Measurements from ENCODE around the gene MYOM1. TPM values are rescaled to one million over a fixed set of nuclear protein-coding genes. Genes with fewer than 3 reads are reported as not detected.

Gene MYOM1
- total RNA-seq, 2 experiments from 2014 or later, result 1.0 to 1.3 TPM

DNA sequence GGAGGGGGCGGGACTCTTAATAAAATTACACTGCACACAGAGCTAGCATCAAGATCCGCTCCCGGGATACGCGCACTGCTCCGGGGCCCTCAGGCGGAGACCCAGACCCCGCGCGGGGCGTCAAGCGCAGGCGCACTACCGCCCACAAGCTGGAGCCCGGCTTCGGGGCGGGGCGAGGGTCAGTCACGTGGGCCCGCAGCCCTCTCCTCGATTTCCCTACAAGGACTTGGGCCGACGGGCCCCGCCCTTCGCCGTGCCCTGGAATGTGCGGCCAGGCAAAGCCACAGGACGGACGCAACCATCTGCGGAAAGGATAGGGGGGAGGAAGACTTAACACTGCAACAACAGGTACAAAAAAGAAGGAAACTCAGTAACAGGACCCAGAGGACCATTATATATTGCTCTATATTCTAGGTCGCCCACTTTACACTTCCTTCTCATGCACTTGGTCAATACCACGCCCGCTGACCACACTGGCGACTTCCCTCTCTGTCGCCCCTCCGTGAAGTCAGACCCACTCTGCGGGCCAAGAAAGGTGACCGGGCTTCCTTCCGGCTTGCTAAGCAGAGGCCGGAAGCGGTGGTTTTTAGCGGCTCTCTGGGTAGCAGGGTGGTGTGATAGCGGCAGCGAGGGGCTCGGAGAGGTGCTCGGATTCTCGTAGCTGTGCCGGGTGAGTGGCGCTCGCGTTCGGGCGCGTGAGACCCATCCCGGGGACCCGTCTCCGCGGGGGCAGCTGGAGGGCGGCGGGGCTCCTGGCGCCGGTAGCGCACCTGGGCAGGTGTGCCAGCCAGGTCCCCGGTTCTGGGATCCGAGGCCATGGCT, 27.7 kb upstream of the MYOM1 start, which contains the start of gene MYL12A:
TSS of gene MYL12A (plus strand) at position 562 of the 822 bp plus-strand sequence. CDS start 5,447 bp downstream, outside the sequence.
- H3K9me3 Mint-ChIP-seq, result no peaks in the 10 kb centered on the region
- CTCF ChIA-PET, result interaction anchor here (0.8 to 5.1 kb wide), 18 partner anchors 12 to 340 kb away, joined by 3 to 51 read pairs (median 8); partner anchors contain the start of gene MYL12B
- peak within 1 kb of the TSS; percentile 94 for H3K4me3 Mint-ChIP-seq
- peaks cover 41% of the 10 kb centered on the region for H3K4me1 Mint-ChIP-seq (ENCODE audit: low read depth)
- intact Hi-C loops (cut with micrococcal nuclease), result loop anchor here (5.0 kb wide), 2 partner anchors 185 to 285 kb away; no protein-coding TSS in a partner anchor
- ATAC-seq, result peak; percentile 75
- peaks cover 33% of the 10 kb centered on the region for H3K36me3 Mint-ChIP-seq (ENCODE audit: low read depth)
- no peaks in the 10 kb centered on the region for H3K27me3 Mint-ChIP-seq
- POLR2A ChIA-PET, result interaction anchor here (0.8 to 3.7 kb wide), 17 partner anchors 13 to 349 kb away, joined by 3 to 31 read pairs (median 4); partner anchors contain the start of gene MYL12B
- peak within 1 kb of the TSS; percentile 98 for H3K27ac Mint-ChIP-seq
- no peak for TF ChIP-seq CTCF (IDR thresholded peaks at IDR 0.05)
- DNase-seq, result peak; percentile 97

DNA sequence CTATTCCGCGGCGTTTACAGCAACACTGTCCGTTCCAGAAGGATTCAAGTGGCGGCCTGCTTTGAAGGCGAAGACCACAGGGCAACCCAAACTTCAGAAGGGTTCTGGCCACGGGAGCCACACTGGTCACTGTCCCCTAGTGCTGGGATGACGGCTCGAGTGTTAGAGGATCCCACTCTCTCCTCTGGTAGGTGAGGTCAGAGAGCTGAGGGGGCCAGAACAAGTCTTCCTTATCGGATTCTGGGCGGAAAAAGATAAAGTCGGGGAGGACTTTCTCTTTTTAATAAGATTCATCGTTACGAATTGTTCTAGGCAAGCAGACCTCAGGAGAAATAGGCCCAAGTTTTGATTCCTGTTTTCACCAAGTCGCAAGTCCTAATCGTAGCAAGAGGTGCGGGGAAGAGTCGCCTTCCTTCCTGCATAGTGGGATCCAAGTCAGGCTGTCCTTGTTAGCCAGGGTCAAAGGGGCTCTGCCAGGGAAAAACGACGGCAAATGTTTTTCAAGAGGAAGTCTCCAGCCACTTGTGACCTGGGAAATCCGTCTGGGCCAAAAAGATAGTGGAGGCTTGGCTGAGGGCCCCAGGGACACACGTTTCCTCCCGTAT, 27.0 kb upstream of the MYOM1 start:
- Mint-ChIP-seq H3K4me3 (peak overlapping the region; percentile 94), H3K9me3 (peaks cover 6% of the 10 kb centered on the region), H3K27me3 (no peaks in the 10 kb centered on the region), H3K4me1 (ENCODE audit: low read depth) (peaks cover 36% of the 10 kb centered on the region), H3K27ac (peak overlapping the region; percentile 98), H3K36me3 (ENCODE audit: low read depth) (peaks cover 36% of the 10 kb centered on the region)
- intact Hi-C loops (cut with micrococcal nuclease), result loop anchor here (5.0 kb wide), 2 partner anchors 184 to 284 kb away; no protein-coding TSS in a partner anchor
- ATAC-seq (no peak), DNase-seq (peak; percentile 34)
- POLR2A ChIA-PET, result interaction anchor here (0.6 to 3.7 kb wide), 12 partner anchors 14 to 287 kb away, joined by 3 to 31 read pairs (median 4); partner anchors contain the start of gene MYL12B
- CTCF ChIA-PET, result interaction anchor here (0.6 to 5.1 kb wide), 58 partner anchors 13 to 695 kb away, joined by 3 to 51 read pairs (median 4); partner anchors contain the start of gene MYL12B
- no peak for TF ChIP-seq CTCF (IDR thresholded peaks at IDR 0.05)

GRCh38 chr18:3245853-3246634, 26.3 kb upstream of the MYOM1 start:
- intact Hi-C loops (cut with micrococcal nuclease), result loop anchor here (5.0 kb wide), 2 partner anchors 184 to 284 kb away; no protein-coding TSS in a partner anchor
- H3K36me3 Mint-ChIP-seq (ENCODE audit: low read depth), result peaks cover 41% of the 10 kb centered on the region
- H3K4me3 Mint-ChIP-seq, result peak overlapping the region; percentile 94
- ChIA-PET POLR2A (interaction anchor here (0.6 to 2.4 kb wide), 12 partner anchors 17 to 672 kb away, joined by 3 to 11 read pairs (median 3); no protein-coding TSS in a partner anchor), CTCF (interaction anchor here (0.6 to 5.1 kb wide), 67 partner anchors 10 to 694 kb away, joined by 3 to 51 read pairs (median 4); partner anchors contain the start of gene MYOM1)
- H3K9me3 Mint-ChIP-seq, result peaks cover 10% of the 10 kb centered on the region
- DNase-seq, result peak; percentile 92
- peaks cover 29% of the 10 kb centered on the region for H3K4me1 Mint-ChIP-seq (ENCODE audit: low read depth)
- peak overlapping the region; percentile 98 for H3K27ac Mint-ChIP-seq
- H3K27me3 Mint-ChIP-seq, result no peaks in the 10 kb centered on the region
- peak; percentile 70 for ATAC-seq
- TF ChIP-seq CTCF (IDR thresholded peaks at IDR 0.05), result peak; percentile 96

GRCh38 chr18:3245185-3245564, 25.4 kb upstream of the MYOM1 start:
- no peak for DNase-seq
- POLR2A ChIA-PET, result no interaction called here
- intact Hi-C loops (cut with micrococcal nuclease), result loop anchor here (5.0 kb wide), 2 partner anchors 183 to 283 kb away; no protein-coding TSS in a partner anchor
- H3K36me3 Mint-ChIP-seq (ENCODE audit: low read depth), result peaks cover 41% of the 10 kb centered on the region
- CTCF ChIA-PET, result interaction anchor here (0.7 to 5.1 kb wide), 35 partner anchors 9 to 331 kb away, joined by 3 to 51 read pairs (median 6); no protein-coding TSS in a partner anchor
- TF ChIP-seq CTCF (IDR thresholded peaks at IDR 0.05), result no peak
- no peak for ATAC-seq
- peak overlapping the region; percentile 98 for H3K27ac Mint-ChIP-seq
- peaks cover 17% of the 10 kb centered on the region for H3K9me3 Mint-ChIP-seq
- peak overlapping the region; percentile 94 for H3K4me3 Mint-ChIP-seq
- no peaks in the 10 kb centered on the region for H3K27me3 Mint-ChIP-seq
- peaks cover 24% of the 10 kb centered on the region for H3K4me1 Mint-ChIP-seq (ENCODE audit: low read depth)
